ENCODE measurements around the gene LGR6.

LGR6 gene

GRCh38 chr1:202293569-202293968, 100.0 kb downstream of the LGR6 start:
- DNase-seq: no peak

DNA sequence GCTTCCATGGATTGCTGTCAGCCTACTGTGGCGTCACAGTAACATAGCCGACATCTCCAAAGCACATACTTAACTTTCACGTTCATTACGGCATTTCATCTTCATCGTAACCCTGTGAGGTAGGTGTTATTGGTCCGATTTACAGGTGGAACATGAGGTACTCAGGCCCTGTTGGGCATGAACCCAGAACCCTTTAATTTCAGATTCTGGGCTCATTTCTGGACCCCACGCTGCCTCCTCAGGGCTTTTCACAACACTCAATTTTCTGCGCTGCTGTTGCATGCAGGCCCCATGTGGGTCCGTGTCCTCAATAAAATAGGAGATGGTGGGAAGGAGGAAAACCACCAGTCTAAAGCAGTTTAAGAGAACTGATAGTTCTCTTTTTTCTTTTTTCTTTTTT, 108.6 kb downstream of the LGR6 start:
- DNase-seq: no peak

DNA sequence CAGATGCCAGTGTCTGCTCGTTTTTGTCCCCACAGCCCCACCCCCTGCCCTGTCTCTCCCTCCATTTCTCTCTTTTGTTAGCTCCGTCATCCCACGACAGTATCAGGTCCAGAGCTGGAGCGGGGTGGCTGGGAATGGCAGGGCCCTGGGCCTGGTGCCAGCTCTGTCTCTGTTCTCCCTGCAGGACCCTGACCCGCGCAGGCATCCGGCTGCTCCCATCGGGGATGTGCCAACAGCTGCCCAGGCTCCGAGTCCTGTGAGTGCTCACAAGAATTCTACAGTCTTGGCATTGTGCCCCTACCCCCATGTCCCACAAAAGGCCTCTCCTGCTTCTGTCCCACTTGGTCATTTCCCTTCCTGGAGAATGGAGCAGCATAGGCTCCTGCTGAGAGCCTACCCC, 110.8 kb downstream of the LGR6 start:
- DNase-seq: no peak

GRCh38 chr1:202305168-202305567, 111.6 kb downstream of the LGR6 start:
- no peak for DNase-seq

DNA sequence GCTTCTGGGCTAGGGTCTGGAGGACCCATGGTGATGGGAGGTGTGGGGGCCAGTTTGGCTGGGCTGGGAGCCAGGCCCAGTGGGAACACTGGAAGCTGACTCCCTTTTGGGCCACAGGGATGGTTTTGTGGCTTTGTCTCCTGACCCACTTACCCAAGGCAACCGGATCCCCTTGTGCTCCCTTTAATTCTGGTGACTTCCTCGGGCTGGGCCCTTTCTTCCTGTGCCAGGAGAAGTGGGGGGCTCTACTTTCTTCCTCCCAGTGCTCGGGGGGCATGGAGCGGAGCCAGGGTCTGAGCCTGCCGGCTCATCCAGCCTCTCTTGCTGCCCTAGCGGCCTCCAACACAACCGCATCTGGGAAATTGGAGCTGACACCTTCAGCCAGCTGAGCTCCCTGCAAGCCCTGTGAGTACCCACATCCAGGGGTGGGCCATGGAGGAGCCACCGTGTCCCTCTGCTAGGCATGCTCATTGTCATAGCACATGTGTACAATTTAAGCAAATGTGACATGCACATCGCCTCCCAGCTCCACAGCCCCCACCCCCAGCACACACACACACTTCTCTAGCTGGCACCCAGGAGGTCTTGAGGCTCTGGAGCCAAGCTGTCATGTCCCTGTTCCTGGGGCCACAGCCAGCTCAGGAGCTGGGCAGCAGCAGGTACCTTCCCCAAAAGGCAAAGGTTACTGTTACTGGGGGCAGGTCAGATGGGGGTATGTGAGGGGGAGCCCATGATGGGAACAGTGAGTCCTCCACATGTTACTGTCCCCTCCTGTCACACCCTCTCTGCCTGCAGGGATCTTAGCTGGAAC, 113.1 kb downstream of the LGR6 start:
- DNase-seq: no peak

GRCh38 chr1:202310071-202310725, 116.6 kb downstream of the LGR6 start:
- no peak for DNase-seq

GRCh38 chr1:202310746-202311145, 117.1 kb downstream of the LGR6 start:
- no peak for DNase-seq

GRCh38 chr1:202311875-202312635, 118.5 kb downstream of the LGR6 start:
- DNase-seq: no peak

- DNase-seq: peak; percentile 69
These were observed 122.1 kb downstream of the LGR6 start for GRCh38 chr1:202315576-202316168.

GRCh38 chr1:202316186-202316585, 122.6 kb downstream of the LGR6 start:
- DNase-seq: no peak

DNA sequence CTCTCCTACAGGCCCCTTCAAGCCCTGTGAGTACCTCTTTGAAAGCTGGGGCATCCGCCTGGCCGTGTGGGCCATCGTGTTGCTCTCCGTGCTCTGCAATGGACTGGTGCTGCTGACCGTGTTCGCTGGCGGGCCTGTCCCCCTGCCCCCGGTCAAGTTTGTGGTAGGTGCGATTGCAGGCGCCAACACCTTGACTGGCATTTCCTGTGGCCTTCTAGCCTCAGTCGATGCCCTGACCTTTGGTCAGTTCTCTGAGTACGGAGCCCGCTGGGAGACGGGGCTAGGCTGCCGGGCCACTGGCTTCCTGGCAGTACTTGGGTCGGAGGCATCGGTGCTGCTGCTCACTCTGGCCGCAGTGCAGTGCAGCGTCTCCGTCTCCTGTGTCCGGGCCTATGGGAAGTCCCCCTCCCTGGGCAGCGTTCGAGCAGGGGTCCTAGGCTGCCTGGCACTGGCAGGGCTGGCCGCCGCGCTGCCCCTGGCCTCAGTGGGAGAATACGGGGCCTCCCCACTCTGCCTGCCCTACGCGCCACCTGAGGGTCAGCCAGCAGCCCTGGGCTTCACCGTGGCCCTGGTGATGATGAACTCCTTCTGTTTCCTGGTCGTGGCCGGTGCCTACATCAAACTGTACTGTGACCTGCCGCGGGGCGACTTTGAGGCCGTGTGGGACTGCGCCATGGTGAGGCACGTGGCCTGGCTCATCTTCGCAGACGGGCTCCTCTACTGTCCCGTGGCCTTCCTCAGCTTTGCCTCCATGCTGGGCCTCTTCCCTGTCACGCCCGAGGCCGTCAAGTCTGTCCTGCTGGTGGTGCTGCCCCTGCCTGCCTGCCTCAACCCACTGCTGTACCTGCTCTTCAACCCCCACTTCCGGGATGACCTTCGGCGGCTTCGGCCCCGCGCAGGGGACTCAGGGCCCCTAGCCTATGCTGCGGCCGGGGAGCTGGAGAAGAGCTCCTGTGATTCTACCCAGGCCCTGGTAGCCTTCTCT, 124.6 kb downstream of the LGR6 start:
- DNase-seq: no peak

DNA sequence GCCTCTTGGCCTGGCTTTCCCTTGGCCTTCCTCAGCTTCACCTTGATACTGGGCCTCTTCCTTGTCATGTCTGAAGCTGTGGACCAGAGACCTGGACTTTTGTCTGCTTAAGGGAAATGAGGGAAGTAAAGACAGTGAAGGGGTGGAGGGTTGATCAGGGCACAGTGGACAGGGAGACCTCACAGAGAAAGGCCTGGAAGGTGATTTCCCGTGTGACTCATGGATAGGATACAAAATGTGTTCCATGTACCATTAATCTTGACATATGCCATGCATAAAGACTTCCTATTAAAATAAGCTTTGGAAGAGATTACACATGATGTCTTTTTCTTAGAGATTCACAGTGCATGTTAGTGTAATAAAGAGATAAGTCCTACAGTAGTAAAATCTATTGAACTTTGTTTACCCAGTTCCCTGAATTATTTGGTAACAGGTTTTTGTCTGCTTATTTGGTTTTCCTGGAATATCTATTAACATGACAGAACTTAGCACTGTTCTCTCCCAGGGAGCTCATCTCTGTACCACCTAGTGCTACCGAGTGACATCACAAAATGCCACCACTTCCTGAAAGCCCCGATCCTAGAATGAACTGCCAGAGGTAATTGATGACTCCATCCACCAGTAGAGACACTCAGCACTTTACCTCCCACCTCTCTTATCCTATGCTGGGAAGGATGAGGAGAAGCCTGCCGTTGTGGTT, 125.9 kb downstream of the LGR6 start:
- no peak for DNase-seq

GRCh38 chr1:202320081-202320405, 126.4 kb downstream of the LGR6 start:
- no peak for DNase-seq

DNA sequence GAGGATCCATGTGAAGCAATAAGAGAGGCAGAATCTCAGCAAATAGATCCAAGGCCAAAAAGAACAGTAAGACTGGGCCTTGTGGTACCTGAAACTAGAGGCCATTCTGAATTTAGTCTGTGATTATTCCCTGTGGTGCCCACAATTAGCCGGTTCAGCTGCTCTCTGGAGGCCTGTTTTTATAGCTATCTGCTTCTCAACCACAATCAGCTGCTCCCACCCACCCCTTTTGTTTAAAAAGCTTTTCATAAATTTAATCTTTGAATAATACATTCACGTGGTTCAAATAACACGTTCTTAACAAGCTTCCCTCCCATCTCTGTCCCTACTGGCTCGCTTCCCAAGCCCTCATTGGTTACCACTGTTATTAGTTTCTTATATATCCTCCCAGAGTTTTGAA, 130.1 kb downstream of the LGR6 start:
- DNase-seq: no peak

DNA sequence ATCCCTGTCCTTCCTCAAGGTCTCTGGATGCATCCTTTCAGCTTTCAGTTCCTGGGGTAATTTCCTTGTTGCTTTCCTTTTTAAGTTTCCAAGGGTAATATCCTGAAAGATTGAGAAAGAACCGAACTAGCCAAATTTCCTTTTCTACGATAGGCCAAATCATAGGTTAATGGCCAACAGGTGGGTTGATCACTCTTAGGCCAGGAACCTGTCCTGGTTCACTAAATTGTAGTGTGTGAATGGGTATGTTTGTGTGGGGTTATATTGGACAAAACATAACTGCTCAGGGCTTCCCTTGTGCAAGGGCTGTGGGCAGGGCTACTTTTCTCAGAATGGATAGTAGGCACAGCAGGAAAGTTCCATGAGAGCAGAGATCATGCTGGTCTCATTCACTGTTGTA, 131.0 kb downstream of the LGR6 start:
- DNase-seq: no peak

GRCh38 chr1:202329891-202330290, 136.3 kb downstream of the LGR6 start:
- no peak for DNase-seq

DNA sequence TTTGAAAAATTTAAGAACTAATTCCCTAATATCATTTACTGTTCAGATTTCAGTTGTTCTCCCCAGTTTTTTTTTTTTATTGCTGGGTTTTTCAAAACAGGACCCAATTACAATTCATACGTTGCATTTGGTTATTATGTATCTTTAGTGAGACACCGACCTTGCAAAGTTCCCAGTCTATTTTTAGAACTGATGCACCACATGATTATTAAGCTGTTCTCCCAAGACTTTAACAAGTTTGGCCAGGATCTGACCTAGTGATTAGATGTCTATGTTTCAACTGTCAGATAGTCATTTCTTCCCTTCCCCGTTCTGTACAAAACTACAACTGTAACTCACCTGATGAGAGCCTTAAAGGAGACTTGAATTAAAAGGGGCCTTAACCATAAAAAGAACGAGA, 140.3 kb downstream of the LGR6 start:
- no peak for DNase-seq

DNA sequence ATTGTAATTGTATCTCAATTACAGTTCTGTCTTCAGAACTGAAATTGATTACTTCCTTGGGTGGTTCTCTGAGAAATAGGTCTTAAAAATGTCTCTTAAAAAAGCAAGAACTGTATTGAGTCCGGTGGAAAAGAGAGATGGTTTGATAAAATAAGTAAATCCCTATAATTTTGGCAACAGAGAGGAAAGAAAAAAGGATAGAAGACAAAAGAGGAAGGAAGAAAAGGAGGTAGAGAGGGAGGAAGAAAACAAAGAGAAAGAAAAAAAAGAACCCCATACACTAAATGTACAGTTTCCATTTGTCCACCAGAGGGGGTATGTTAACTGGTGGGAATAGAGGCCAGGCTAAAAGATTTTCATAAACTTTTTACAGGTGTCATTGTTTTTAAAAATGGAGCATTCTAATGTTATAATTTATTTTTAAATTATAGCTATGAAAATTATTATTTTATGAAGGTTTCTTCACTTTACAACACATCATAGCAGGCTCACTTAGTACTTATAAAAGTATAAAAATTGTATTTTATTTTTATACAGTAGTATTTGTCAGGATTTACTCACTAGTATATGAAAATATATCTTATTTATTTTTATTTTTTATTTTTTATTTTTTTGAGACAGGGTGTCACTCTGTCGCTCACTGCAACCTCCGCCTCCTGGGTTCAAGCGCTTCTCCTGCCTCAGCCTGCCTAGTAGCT, 150.2 kb downstream of the LGR6 start:
- DNase-seq: no peak

DNA sequence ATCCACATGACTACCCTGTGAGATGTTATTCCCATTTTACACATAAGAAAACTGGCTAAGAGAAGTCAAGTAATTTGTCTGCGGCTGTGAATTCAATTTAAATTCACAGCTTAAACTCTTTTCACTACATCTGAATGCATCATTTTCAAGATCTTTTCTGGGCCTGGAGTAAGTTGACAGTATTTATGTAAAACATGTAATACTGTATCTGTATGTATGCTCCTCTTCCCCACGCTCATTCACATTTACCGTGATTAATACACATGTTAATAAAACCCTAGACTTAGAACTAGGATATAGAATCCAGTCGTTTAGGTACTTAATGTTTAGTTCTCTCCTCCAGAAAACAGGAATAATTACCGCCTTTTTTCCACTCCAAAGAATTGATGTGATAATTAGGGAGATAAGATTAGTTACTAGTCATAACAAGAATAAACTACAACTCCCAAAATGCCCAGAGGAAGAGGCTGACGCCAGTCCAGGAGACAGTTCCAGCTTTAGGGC, 154.5 kb downstream of the LGR6 start:
- DNase-seq: no peak

DNA sequence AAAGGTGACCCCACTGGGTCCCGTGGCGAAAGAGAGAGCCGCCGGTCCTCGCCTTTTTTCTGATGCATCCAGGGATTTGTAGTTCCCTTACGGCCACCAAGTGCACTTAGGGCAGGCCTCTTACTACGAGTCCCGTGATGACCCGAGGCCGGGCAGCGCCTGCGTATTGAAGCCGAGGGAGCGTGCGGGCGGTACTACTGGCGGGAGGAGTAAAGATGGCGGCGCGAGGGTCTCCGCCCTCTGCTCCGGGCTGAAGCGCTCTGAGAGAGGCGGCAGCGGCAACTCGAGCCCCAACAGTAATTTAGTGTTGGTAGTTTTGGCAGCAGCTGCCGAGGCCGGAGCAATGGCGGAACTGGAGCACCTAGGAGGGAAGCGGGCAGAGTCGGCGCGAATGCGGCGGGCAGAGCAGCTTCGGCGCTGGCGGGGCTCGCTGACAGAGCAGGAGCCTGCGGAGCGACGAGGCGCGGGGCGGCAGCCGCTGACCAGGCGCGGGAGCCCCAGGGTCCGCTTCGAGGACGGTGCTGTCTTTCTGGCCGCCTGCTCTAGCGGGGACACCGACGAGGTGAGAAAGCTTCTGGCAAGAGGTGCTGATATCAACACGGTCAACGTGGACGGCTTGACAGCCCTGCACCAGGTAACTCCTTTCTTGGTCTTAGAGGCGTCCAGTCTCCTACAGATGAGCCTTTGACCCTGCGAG, 155.1 kb downstream of the LGR6 start, which contains the start of gene PPP1R12B:
Gene PPP1R12B, plus strand, starts transcription at position 191 of the 697 bp plus-strand sequence. Its CDS starts 153 bp downstream, at position 344.
- DNase-seq: peak; percentile 97
